Measurements from ENCODE around the gene SF3A2. TPM values are rescaled to one million over a fixed set of nuclear protein-coding genes. Genes with fewer than 3 reads are reported as not detected.

The SF3A2 gene
- total and polyA plus RNA-seq, 2 donors (not counting 1 experiment from before 2014, with no cell fraction given): 98.2 to 140 TPM

DNA sequence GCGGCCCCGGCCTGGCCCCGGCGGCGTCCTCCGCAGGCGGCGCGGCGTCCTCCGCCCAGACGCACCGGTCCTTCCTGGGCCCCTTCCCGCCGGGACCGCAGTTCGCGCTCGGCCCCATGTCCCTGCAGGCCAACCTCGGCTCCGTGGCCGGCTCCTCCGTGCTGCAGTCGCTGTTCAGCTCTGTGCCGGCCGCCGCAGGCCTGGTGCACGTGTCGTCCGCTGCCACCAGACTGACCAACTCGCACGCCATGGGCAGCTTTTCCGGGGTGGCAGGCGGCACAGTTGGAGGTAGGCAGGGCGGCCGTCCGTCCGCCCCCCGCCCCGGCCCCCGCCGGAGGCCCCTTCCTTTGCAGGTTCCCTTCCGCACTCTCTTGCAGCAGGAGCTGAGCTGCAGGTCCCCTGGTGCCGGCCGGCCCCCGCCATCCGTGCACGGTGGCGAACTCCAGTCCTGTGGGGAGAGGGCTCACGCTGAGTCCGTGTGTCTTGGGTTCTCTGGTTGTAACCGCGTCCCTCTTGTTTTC lies 9.7 kb upstream of the SF3A2 start:
- Mint-ChIP-seq H3K4me3 (no peak overlapping the region), H3K27ac (peak overlapping the region; percentile 67), H3K4me1 (peaks cover 36% of the 10 kb centered on the region), H3K9me3 (ENCODE audit: insufficient read depth) (no peaks in the 10 kb centered on the region), H3K27me3 (no peaks in the 10 kb centered on the region)
- peaks cover 0 to 57% of the 10 kb centered on the region in 2 experiments for H3K36me3 ChIP-seq (replicated peaks in 1 of 2; ENCODE audit: control extremely low read depth in 1 of 2, control insufficient read depth in 1 of 2, extremely low read depth in 1 of 2, insufficient read depth in 2 of 2, low read length in 1 of 2)
- peaks cover 32% of the 10 kb centered on the region for H4K20me1 ChIP-seq (ENCODE audit: control insufficient read depth, insufficient read depth, low read length, poor library complexity, severe bottlenecking)
- WGBS (ENCODE audit: insufficient coverage): 97% methylated on average over 53 of the region's 53 CpGs
- TF ChIP-seq EZH2 (IDR thresholded peaks at IDR 0.05; ENCODE audit: borderline replicate concordance, insufficient read depth, low read depth, low read length, poor library complexity, severe bottlenecking): no peak
- H2AFZ ChIP-seq (ENCODE audit: insufficient read depth, low read depth, low read length, poor library complexity, severe bottlenecking): no peak overlapping the region
- no peaks in the 10 kb centered on the region for H3K9me3 ChIP-seq (ENCODE audit: control extremely low read depth in 1 of 3, control insufficient read depth in 2 of 3, insufficient read depth in 1 of 3, low read length in 2 of 3)
- H3K4me2 ChIP-seq (replicated peaks; ENCODE audit: low read depth, low read length, poor library complexity, severe bottlenecking): peak overlapping the region; percentile 44
- no peak overlapping the region for H3K27ac ChIP-seq (ENCODE audit: low read length in 2 of 2)
- peaks cover 16 to 40% of the 10 kb centered on the region in 2 donors for H3K4me1 ChIP-seq (ENCODE audit: control insufficient read depth in 2 of 2, insufficient read depth in 2 of 2, low read length in 2 of 2)
- CTCF ChIA-PET: interaction anchor here (0.5 to 1.8 kb wide), 5 partner anchors 11 to 1100 kb away, joined by 3 to 7 read pairs (median 3); no protein-coding TSS in a partner anchor
- ATAC-seq (ENCODE audit: low read depth) (no peak), DNase-seq (no peak)
- no peak overlapping the region for H3K9ac ChIP-seq (ENCODE audit: low read length)
- intact Hi-C loops (cut with micrococcal nuclease): no loop called here
- H3K4me3 ChIP-seq (ENCODE audit: control extremely low read depth in 1 of 5, extremely low read depth in 1 of 5, insufficient read depth in 1 of 5, low read depth in 2 of 5, low read length in 4 of 5): no peak overlapping the region
- H3K27me3 ChIP-seq (replicated peaks in 1 of 4; ENCODE audit: control extremely low read depth in 1 of 4, control insufficient read depth in 3 of 4, insufficient read depth in 4 of 4, low read length in 3 of 4): no peaks in the 10 kb centered on the region
- POLR2A ChIA-PET: interaction anchor here (0.5 to 1.5 kb wide), 5 partner anchors 9 to 103 kb away, joined by 3 to 4 read pairs (median 4); no protein-coding TSS in a partner anchor
- peaks cover 26% of the 10 kb centered on the region for H3K79me2 ChIP-seq (ENCODE audit: control insufficient read depth, insufficient read depth, low read length)

DNA sequence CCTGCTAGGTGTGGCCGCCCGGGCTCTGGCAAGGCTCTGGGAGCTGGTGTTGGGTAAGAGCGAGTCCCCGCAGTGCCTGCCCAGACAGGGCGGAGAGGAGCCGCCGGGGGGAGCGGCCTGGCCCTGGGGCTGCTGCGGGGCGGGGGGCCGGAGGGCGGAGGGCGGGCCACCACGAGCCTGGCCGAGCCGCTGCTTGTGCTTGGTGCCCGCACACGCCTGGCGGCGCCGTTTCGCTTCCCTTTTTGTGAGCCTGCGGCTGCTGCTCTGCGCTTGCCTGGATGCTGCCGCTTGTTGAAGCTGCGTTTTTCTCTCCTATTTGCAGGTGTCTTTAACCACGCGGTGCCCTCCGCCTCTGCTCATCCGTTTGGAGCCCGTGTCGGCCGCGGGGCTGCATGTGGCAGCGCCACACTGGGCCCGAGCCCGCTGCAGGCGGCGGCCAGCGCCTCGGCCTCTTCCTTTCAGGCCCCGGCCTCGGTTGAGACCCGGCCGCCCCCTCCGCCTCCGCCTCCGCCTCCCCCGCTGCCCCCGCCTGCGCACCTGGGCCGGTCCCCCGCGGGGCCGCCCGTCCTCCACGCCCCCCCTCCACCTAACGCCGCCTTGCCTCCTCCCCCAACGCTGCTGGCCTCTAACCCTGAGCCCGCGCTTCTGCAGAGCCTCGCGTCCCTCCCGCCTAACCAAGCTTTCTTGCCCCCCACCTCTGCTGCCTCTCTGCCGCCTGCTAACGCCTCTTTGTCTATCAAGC lies 9.0 kb upstream of the SF3A2 start:
- H3K9me3 Mint-ChIP-seq (ENCODE audit: insufficient read depth): no peaks in the 10 kb centered on the region
- H3K4me1 Mint-ChIP-seq: peaks cover 36% of the 10 kb centered on the region
- Histone ChIP-seq H3K27me3 (replicated peaks in 1 of 4; ENCODE audit: control extremely low read depth in 1 of 4, control insufficient read depth in 3 of 4, insufficient read depth in 4 of 4, low read length in 3 of 4) (no peaks in the 10 kb centered on the region), H3K9ac (ENCODE audit: low read length) (no peak overlapping the region), H3K9me3 (ENCODE audit: control extremely low read depth in 1 of 3, control insufficient read depth in 2 of 3, insufficient read depth in 1 of 3, low read length in 2 of 3) (no peaks in the 10 kb centered on the region), H3K27ac (ENCODE audit: low read length in 2 of 2) (peak overlapping the region in 1 of 2 donors; percentile 36), H3K4me2 (replicated peaks; ENCODE audit: low read depth, low read length, poor library complexity, severe bottlenecking) (peak overlapping the region; percentile 49), H3K36me3 (replicated peaks in 1 of 2; ENCODE audit: control extremely low read depth in 1 of 2, control insufficient read depth in 1 of 2, extremely low read depth in 1 of 2, insufficient read depth in 2 of 2, low read length in 1 of 2) (peaks cover 0 to 64% of the 10 kb centered on the region in 2 experiments), H4K20me1 (ENCODE audit: control insufficient read depth, insufficient read depth, low read length, poor library complexity, severe bottlenecking) (peaks cover 39% of the 10 kb centered on the region), H3K4me3 (ENCODE audit: control extremely low read depth in 1 of 5, extremely low read depth in 1 of 5, insufficient read depth in 1 of 5, low read depth in 2 of 5, low read length in 4 of 5) (no peak overlapping the region), H2AFZ (ENCODE audit: insufficient read depth, low read depth, low read length, poor library complexity, severe bottlenecking) (no peak overlapping the region), H3K79me2 (ENCODE audit: control insufficient read depth, insufficient read depth, low read length) (peaks cover 31% of the 10 kb centered on the region), H3K4me1 (ENCODE audit: control insufficient read depth in 2 of 2, insufficient read depth in 2 of 2, low read length in 2 of 2) (peaks cover 16 to 40% of the 10 kb centered on the region in 2 donors)
- ChIA-PET POLR2A (interaction anchor here (0.5 to 1.5 kb wide), 8 partner anchors 8 to 294 kb away, joined by 3 to 7 read pairs (median 4); no protein-coding TSS in a partner anchor), CTCF (interaction anchor here (0.5 to 1.8 kb wide), 4 partner anchors 10 to 1099 kb away, joined by 3 to 7 read pairs (median 4); no protein-coding TSS in a partner anchor)
- TF ChIP-seq EZH2 (IDR thresholded peaks at IDR 0.05; ENCODE audit: borderline replicate concordance, insufficient read depth, low read depth, low read length, poor library complexity, severe bottlenecking): no peak
- no peak for TF ChIP-seq CTCF (IDR thresholded peaks at IDR 0.05)
- intact Hi-C loops (cut with micrococcal nuclease): no loop called here
- H3K27me3 Mint-ChIP-seq: no peaks in the 10 kb centered on the region
- ATAC-seq (ENCODE audit: low read depth) (peak; percentile 50), DNase-seq (peak; percentile 80)
- 73% methylated on average over 50 of the region's 67 CpGs for WGBS (ENCODE audit: insufficient coverage)
- peak overlapping the region; percentile 67 for H3K27ac Mint-ChIP-seq
- peak overlapping the region; percentile 32 for H3K4me3 Mint-ChIP-seq
